ENCODE results near the gene LRP1. TPM values are rescaled to one million over a fixed set of nuclear protein-coding genes. Genes with fewer than 3 reads are reported as not detected.
A peak's percentile ranks its signal among the peaks of the same experiment; 100 is the strongest.

LRP1 gene
- total RNA-seq, 4 donors from 2014 or later: 83.1 to 149 (median 106) TPM

DNA sequence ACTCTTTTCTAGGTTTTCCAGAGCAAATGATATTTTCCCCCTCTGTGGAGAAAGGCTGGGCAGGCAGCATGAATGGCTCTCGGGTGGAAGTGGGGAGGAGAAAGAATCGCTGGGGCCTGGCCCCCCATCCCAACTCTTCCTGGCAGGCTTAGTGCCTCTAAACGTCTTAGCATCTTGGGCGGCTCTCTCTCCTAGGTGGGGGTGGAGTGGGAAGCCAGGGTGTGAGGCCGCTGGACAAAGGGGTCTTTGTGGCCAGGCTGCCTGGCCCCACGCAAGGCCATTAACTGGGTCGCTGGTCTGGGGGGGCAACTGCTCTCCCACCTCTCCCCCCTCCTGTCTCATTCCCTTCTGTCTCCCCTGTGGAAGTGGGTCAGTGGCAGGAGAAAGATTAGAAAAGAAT is 14.4 kb downstream of the LRP1 start:
- Histone ChIP-seq H3K27ac (peak overlapping the region; percentile 48), H3K27me3 (no peaks in the 10 kb centered on the region), H3K4me1 (peaks cover 70% of the 10 kb centered on the region), H3K4me3 (no peak overlapping the region), H3K9me3 (no peaks in the 10 kb centered on the region), H3K36me3 (peaks cover 75% of the 10 kb centered on the region)
- DNase-seq (ENCODE audit: low spot score in 2 of 2): no peak
- TF ChIP-seq CTCF (IDR thresholded peaks at IDR 0.05): no peak
- TF ChIP-seq POLR2A (IDR thresholded peaks at IDR 0.05): no peak
- TF ChIP-seq POLR2AphosphoS5 (IDR thresholded peaks at IDR 0.05): no peak
- TF ChIP-seq EP300 (IDR thresholded peaks at IDR 0.05): no peak
- WGBS: 76% methylated on average over 7 of the region's 7 CpGs

DNA sequence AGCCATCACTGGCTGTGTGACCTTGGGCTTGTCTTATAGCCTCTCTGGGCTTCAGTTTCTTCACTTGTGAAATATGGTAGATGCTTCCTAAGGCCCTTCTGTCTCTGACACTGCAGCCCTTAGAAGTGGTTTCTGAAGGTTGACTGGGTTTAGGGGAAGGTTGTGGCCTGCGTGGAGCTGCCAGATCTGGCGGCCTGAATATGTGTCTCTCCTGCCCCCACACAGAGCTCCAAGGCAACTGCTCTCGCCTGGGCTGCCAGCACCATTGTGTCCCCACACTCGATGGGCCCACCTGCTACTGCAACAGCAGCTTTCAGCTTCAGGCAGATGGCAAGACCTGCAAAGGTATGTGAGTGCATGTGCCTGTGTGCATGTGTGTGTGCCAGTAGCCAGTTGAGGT is 15.2 kb downstream of the LRP1 start:
- peak overlapping the region; percentile 48 for H3K27ac ChIP-seq
- H3K27me3 ChIP-seq: no peaks in the 10 kb centered on the region
- DNase-seq (ENCODE audit: low spot score in 2 of 2): no peak
- no peak for TF ChIP-seq CTCF (IDR thresholded peaks at IDR 0.05)
- no peak for TF ChIP-seq POLR2A (IDR thresholded peaks at IDR 0.05)
- no peak for TF ChIP-seq EP300 (IDR thresholded peaks at IDR 0.05)
- no peak for TF ChIP-seq POLR2AphosphoS5 (IDR thresholded peaks at IDR 0.05)
- no peak overlapping the region for H3K4me3 ChIP-seq
- H3K36me3 ChIP-seq: peaks cover 75% of the 10 kb centered on the region
- WGBS: 72% methylated on average over 4 of the region's 4 CpGs
- no peaks in the 10 kb centered on the region for H3K9me3 ChIP-seq
- H3K4me1 ChIP-seq: peaks cover 70% of the 10 kb centered on the region

- Histone ChIP-seq H3K27me3 (no peaks in the 10 kb centered on the region), H3K9me3 (no peaks in the 10 kb centered on the region), H3K4me3 (no peak overlapping the region), H3K36me3 (peaks cover 62% of the 10 kb centered on the region), H3K27ac (peak overlapping the region; percentile 5), H3K4me1 (peaks cover 75% of the 10 kb centered on the region)
- TF ChIP-seq CTCF (IDR thresholded peaks at IDR 0.05) (no peak), POLR2AphosphoS5 (IDR thresholded peaks at IDR 0.05) (no peak), POLR2A (IDR thresholded peaks at IDR 0.05) (no peak), EP300 (IDR thresholded peaks at IDR 0.05) (no peak)
- WGBS: 61% methylated on average over 4 of the region's 10 CpGs
- no peak for DNase-seq (ENCODE audit: low spot score in 2 of 2)
Measured at GRCh38 chr12:57145460-57146059, 17.3 kb downstream of the LRP1 start.

DNA sequence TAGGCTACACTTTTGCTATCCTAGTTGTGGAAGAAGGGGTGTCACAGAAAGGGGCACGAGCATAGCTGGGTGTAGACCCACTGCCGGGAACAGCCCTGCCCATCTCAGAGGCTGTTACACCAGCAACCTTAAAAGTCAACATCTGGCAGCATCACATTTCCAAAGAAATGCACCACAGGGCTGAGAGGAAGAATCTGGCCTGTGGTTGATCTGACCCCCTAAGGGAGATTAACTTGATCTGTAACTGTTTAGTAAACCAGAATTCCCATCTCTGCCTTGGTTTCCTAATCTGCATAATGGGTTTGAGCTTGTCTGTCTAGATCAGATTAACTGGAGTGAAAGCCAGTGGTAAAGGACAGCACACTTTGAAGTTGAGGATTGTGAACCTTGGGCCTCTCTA is 17.8 kb downstream of the LRP1 start:
- Histone ChIP-seq H3K4me3 (no peak overlapping the region), H3K4me1 (peaks cover 78% of the 10 kb centered on the region), H3K27ac (peak overlapping the region; percentile 91), H3K9me3 (no peaks in the 10 kb centered on the region), H3K36me3 (peaks cover 56% of the 10 kb centered on the region), H3K27me3 (no peaks in the 10 kb centered on the region)
- no CpG with 5 or more reads among the region's 2 CpGs for WGBS
- no peak for TF ChIP-seq CTCF (IDR thresholded peaks at IDR 0.05)
- TF ChIP-seq POLR2A (IDR thresholded peaks at IDR 0.05): no peak
- TF ChIP-seq POLR2AphosphoS5 (IDR thresholded peaks at IDR 0.05): no peak
- no peak for TF ChIP-seq EP300 (IDR thresholded peaks at IDR 0.05)
- DNase-seq (ENCODE audit: low spot score in 2 of 2): no peak

GRCh38 chr12:57146961-57147944 is 19.0 kb downstream of the LRP1 start, which contains the start of gene LRP1-AS:
Gene LRP1-AS, minus strand, starts transcription at chr12:57147619.
- 68% methylated on average over 8 of the region's 8 CpGs for WGBS

More at GRCh38 chr12:57146961-57147944, 19.0 kb downstream of the LRP1 start, which contains the start of gene LRP1-AS:
- H3K9me3 ChIP-seq: no peaks in the 10 kb centered on the region
- DNase-seq (ENCODE audit: low spot score in 2 of 2): no peak
- peak within 1 kb of the TSS; percentile 91 for H3K27ac ChIP-seq
- TF ChIP-seq POLR2A (IDR thresholded peaks at IDR 0.05) (no peak), CTCF (IDR thresholded peaks at IDR 0.05) (no peak), POLR2AphosphoS5 (IDR thresholded peaks at IDR 0.05) (no peak), EP300 (IDR thresholded peaks at IDR 0.05) (no peak)
- peaks cover 45% of the 10 kb centered on the region for H3K36me3 ChIP-seq
- no peak within 1 kb of the TSS for H3K4me3 ChIP-seq
- H3K4me1 ChIP-seq: peaks cover 82% of the 10 kb centered on the region
- no peaks in the 10 kb centered on the region for H3K27me3 ChIP-seq
